Keratinocyte (primary cell): ENCODE results near the gene ERFE. TPM values are rescaled to one million over a fixed set of nuclear protein-coding genes. Genes with fewer than 3 reads are reported as not detected.

Experiments
- DNase-seq: peaks from one replicate; pipeline ENCODE4 v3.0.0-alpha.2; 2011; ENCODE audit warnings: low read depth, missing footprints, low spot score
- FAIRE-seq: peaks from 2 replicates; lab custom pipeline; 2011; peaks lifted over from hg19 to GRCh38; lab: Jason Lieb, UNC
- H2AFZ ChIP-seq: 2 replicates; pipeline ENCODE4 v1.6.0; 2012; ENCODE audit warnings: low read length, control low read depth, inconsistent platforms; ENCODE audit not compliant: control insufficient read depth
- H3K27ac ChIP-seq: 2 replicates; pipeline ENCODE4 v1.5.1; 2011; ENCODE audit warnings: low read length; ENCODE audit not compliant: control insufficient read depth, insufficient read depth
- H3K27me3 ChIP-seq: 3 replicates; pipeline ENCODE4 v1.6.0; 2011; ENCODE audit warnings: low read length; ENCODE audit not compliant: control insufficient read depth, insufficient read depth; ENCODE audit errors: extremely low read depth
- H3K36me3 ChIP-seq, 2 experiments: 2 replicates in 1 of 2; 3 replicates in 1 of 2; pipeline ENCODE4 v1.5.1; 2011; ENCODE audit warnings: low read length in 2 of 2, mild to moderate bottlenecking in 1 of 2; ENCODE audit not compliant: control insufficient read depth in 2 of 2, insufficient read depth in 2 of 2; ENCODE audit errors: extremely low read depth in 1 of 2
- H3K4me1 ChIP-seq: 3 replicates; pipeline ENCODE4 v1.5.1; 2011; ENCODE audit warnings: low read length; ENCODE audit not compliant: control insufficient read depth, insufficient read depth; ENCODE audit errors: extremely low read depth
- H3K4me2 ChIP-seq: 3 replicates; pipeline ENCODE4 v1.6.0; 2011; ENCODE audit warnings: low read depth, low read length; ENCODE audit not compliant: control insufficient read depth, insufficient read depth; ENCODE audit errors: extremely low read depth
- H3K4me3 ChIP-seq, 3 experiments: fragments of 200-600 bp in 1 of 3; sonication (generic) in 1 of 3; 2 replicates in 2 of 3; 3 replicates in 1 of 3; pipeline ENCODE4 v1.5.1; 2011 to 2016; ENCODE audit warnings: low read length in 3 of 3, mild to moderate bottlenecking in 3 of 3, control low read depth in 2 of 3, inconsistent platforms in 1 of 3, low read depth in 1 of 3, mixed read lengths in 1 of 3, mixed run types in 1 of 3, moderate library complexity in 1 of 3; ENCODE audit not compliant: control insufficient read depth in 2 of 3, insufficient read depth in 2 of 3; ENCODE audit errors: extremely low read depth in 1 of 3
- H3K79me2 ChIP-seq: 2 replicates; pipeline ENCODE4 v1.6.0; 2012; ENCODE audit warnings: low read length; ENCODE audit not compliant: control insufficient read depth, insufficient read depth
- H3K9ac ChIP-seq: 3 replicates; pipeline ENCODE4 v1.6.0; 2011; ENCODE audit warnings: low read length; ENCODE audit not compliant: control insufficient read depth, insufficient read depth; ENCODE audit errors: extremely low read depth
- H3K9me1 ChIP-seq: 3 replicates; pipeline ENCODE4 v1.6.0; 2011; ENCODE audit warnings: low read length; ENCODE audit not compliant: control insufficient read depth, insufficient read depth; ENCODE audit errors: extremely low read depth
- H3K9me3 ChIP-seq: 2 replicates; pipeline ENCODE4 v1.5.1; 2012; ENCODE audit warnings: low read depth, low read length; ENCODE audit not compliant: control insufficient read depth
- H4K20me1 ChIP-seq: 3 replicates; pipeline ENCODE4 v1.6.0; 2011; ENCODE audit warnings: low read length; ENCODE audit not compliant: control insufficient read depth, insufficient read depth; ENCODE audit errors: extremely low read depth
- EZH2 ChIP-seq: IDR thresholded peaks from one replicate; pipeline ENCODE4 v1.6.1; 2012; ENCODE audit warnings: inconsistent platforms, mild to moderate bottlenecking, low read length, moderate library complexity
- dilution Hi-C: fragments of 300-500 bp; cut with MboI; formaldehyde crosslinking; loops from one replicate; pipeline ENCODE4 v1.7.0; 2020; ENCODE audit warnings: low sequenced_read_pairs; ENCODE audit not compliant: extremely low pct_ligation_motif_present
- polyA plus RNA-seq, 5 experiments: library from polyadenylated mRNA; depleted of rRNA in 3 of 5; stranded (reverse) in 3 of 5; stranded (forward) in 1 of 5; unstranded in 1 of 5; fragments of >200 nt; gene quantifications; 1 replicate in 1 of 5; 2 replicates in 3 of 5; 3 replicates in 1 of 5; pipeline versions ENCODE4 v1.2.1 to v1.2.3, GENCODE V29; 2011 to 2012; ENCODE audit warnings: missing spikeins in 2 of 5, low read depth in 1 of 5, low replicate concordance in 1 of 5
- TF ChIP-seq, protein P1 (sequence below), 3 experiments: IDR thresholded peaks in 1 of 3; conservative IDR thresholded peaks in 1 of 3; optimal IDR thresholded peaks in 1 of 3; 2 replicates in 2 of 3; 3 replicates in 1 of 3; pipeline versions ENCODE3 to v1.5.1; 2011; ENCODE audit warnings: low read length in 3 of 3, mild to moderate bottlenecking in 3 of 3, moderate library complexity in 2 of 3, control low read depth in 1 of 3, inconsistent platforms in 1 of 3; ENCODE audit not compliant: insufficient read depth in 2 of 3; ENCODE audit errors: extremely low read depth in 1 of 3

Gene ERFE
- polyA plus RNA-seq, 1 donor (not counting 4 experiments of a cell fraction or from before 2014, with no cell fraction given) = 0.14 TPM

- Histone ChIP-seq H3K36me3 (no peaks in the 10 kb centered on the region), H2AFZ (no peak overlapping the region), H3K9me1 (no peaks in the 10 kb centered on the region), H3K9ac (no peak overlapping the region), H3K27ac (no peak overlapping the region), H3K4me1 (no peaks in the 10 kb centered on the region), H3K9me3 (no peaks in the 10 kb centered on the region), H3K4me3 (no peak overlapping the region), H4K20me1 (no peaks in the 10 kb centered on the region), H3K27me3 (peaks cover 5% of the 10 kb centered on the region), H3K4me2 (no peak overlapping the region), H3K79me2 (no peaks in the 10 kb centered on the region)
- dilution Hi-C loops = no loop called here
- FAIRE-seq = no peak
- TF ChIP-seq, protein P1, sequence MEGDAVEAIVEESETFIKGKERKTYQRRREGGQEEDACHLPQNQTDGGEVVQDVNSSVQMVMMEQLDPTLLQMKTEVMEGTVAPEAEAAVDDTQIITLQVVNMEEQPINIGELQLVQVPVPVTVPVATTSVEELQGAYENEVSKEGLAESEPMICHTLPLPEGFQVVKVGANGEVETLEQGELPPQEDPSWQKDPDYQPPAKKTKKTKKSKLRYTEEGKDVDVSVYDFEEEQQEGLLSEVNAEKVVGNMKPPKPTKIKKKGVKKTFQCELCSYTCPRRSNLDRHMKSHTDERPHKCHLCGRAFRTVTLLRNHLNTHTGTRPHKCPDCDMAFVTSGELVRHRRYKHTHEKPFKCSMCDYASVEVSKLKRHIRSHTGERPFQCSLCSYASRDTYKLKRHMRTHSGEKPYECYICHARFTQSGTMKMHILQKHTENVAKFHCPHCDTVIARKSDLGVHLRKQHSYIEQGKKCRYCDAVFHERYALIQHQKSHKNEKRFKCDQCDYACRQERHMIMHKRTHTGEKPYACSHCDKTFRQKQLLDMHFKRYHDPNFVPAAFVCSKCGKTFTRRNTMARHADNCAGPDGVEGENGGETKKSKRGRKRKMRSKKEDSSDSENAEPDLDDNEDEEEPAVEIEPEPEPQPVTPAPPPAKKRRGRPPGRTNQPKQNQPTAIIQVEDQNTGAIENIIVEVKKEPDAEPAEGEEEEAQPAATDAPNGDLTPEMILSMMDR (optimal IDR thresholded peaks at IDR 0.05 in 1 of 3, IDR thresholded peaks at IDR 0.05 in 1 of 3, conservative IDR thresholded peaks at IDR 0.05 in 1 of 3; ENCODE audit: extremely low read depth in 1 of 3, insufficient read depth in 2 of 3, low read length in 3 of 3) = no peak
- no peak for TF ChIP-seq EZH2
- DNase-seq = no peak
These were observed 28.6 kb upstream of the ERFE start for GRCh38 chr2:238130111-238130695.

DNA sequence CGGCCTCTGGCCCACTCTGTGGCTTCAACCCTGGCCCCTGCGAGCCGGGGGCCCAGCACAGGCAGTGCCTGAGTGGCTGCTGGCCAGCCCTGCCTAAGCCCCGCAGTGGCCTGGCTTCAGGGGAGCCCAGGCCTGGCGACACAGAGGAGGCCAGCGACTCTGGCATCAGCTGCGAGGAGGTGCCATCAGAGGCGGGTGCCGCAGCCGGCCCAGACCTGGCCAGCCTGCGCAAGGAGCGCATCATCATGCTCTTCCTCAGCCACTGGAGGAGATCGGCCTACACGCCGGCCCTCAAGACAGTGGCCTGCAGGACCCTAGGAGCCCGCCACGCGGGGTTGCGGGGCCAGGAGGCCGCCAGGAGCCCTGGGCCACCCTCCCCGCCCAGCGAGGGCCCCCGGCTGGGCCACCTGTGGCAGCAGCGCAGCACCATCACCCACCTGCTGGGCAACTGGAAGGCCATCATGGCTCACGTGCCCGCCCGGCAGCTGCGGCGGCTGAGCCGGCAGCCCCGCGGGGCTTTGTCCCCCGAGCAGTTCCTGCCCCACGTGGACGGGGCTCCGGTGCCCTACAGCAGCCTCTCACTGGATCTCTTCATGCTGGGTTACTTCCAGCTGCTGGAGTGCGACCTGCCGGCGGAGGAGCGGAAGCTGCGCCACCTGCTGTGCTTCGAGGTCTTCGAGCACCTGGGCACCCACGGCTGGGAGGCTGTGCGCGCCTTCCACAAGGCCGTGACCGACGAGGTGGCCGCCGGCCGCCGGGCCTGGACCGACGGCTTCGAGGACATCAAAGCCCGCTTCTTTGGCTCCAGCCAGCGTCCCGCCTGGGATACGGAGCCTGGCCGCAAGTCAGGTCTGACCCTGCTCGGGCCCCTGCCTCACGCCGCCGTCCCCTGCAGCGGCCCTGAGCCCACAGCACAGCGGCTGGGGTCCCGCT lies 27.8 kb upstream of the ERFE start:
- FAIRE-seq (no peak), DNase-seq (no peak)
- Histone ChIP-seq H3K4me2 (no peak overlapping the region), H3K9me1 (no peaks in the 10 kb centered on the region), H3K79me2 (no peaks in the 10 kb centered on the region), H3K9ac (no peak overlapping the region), H3K4me3 (no peak overlapping the region), H3K4me1 (no peaks in the 10 kb centered on the region), H2AFZ (no peak overlapping the region), H3K27me3 (peaks cover 5% of the 10 kb centered on the region), H3K36me3 (no peaks in the 10 kb centered on the region), H3K9me3 (no peaks in the 10 kb centered on the region), H4K20me1 (no peaks in the 10 kb centered on the region), H3K27ac (no peak overlapping the region)
- TF ChIP-seq, protein P1 (optimal IDR thresholded peaks at IDR 0.05 in 1 of 3, IDR thresholded peaks at IDR 0.05 in 1 of 3, conservative IDR thresholded peaks at IDR 0.05 in 1 of 3; ENCODE audit: extremely low read depth in 1 of 3, insufficient read depth in 2 of 3, low read length in 3 of 3) = no peak
- no peak for TF ChIP-seq EZH2
- dilution Hi-C loops = no loop called here
